Endometrial microvascular endothelial cells (primary cell): ENCODE results near the gene DNAJC1. TPM values are rescaled to one million over a fixed set of nuclear protein-coding genes. Genes with fewer than 3 reads are reported as not detected.
"Not testable (repeated sequence)": the region's sequence is repeated elsewhere in the genome, so short reads cannot be mapped to it uniquely, and the experiment has no call there.

Experiments used
- in situ Hi-C: cut with HindIII; loops from 2 replicates; pipeline ENCODE4 v1.10.0; 2017; ENCODE audit warnings: low sequenced_read_pairs, low pct_unique_long_range_greater_than_20kb; ENCODE audit errors: inconsistent ontology term
- total RNA-seq: library from RNA; depleted of rRNA; stranded (reverse); fragments of >200 nt; gene quantifications from one replicate; pipeline ENCODE4 v1.2.3, GENCODE V29; 2015; ENCODE audit errors: inconsistent ontology term

DNAJC1 gene
- total RNA-seq, 1 donor from 2014 or later, result 15.0 TPM

- in situ Hi-C loops, result no loop called here
These were observed 142.8 kb downstream of the DNAJC1 start for GRCh38 chr10:21860718-21861117.

- in situ Hi-C loops, result no loop called here
These were observed 145.1 kb downstream of the DNAJC1 start for GRCh38 chr10:21858455-21858854.

- in situ Hi-C loops, result no loop called here
These were observed 153.9 kb downstream of the DNAJC1 start for GRCh38 chr10:21849607-21850006.

GRCh38 chr10:21843645-21844044 lies 159.9 kb downstream of the DNAJC1 start:
- in situ Hi-C loops, result no loop called here

- in situ Hi-C loops, result not testable (repeated sequence)
These were observed 162.3 kb downstream of the DNAJC1 start for GRCh38 chr10:21841273-21841672.

GRCh38 chr10:21837487-21837886 lies 166.0 kb downstream of the DNAJC1 start:
- in situ Hi-C loops, result not testable (repeated sequence)

GRCh38 chr10:21834574-21834973 lies 169.0 kb downstream of the DNAJC1 start:
- in situ Hi-C loops, result not testable (repeated sequence)

GRCh38 chr10:21832821-21833130 lies 170.8 kb downstream of the DNAJC1 start:
- in situ Hi-C loops, result no loop called here

GRCh38 chr10:21831986-21832820 lies 171.3 kb downstream of the DNAJC1 start:
- in situ Hi-C loops, result no loop called here

- in situ Hi-C loops, result no loop called here
These were observed 173.5 kb downstream of the DNAJC1 start for GRCh38 chr10:21830037-21830436.

- in situ Hi-C loops, result no loop called here
These were observed 176.2 kb downstream of the DNAJC1 start for GRCh38 chr10:21827308-21827707.

GRCh38 chr10:21826725-21827124 lies 176.8 kb downstream of the DNAJC1 start:
- in situ Hi-C loops, result no loop called here

GRCh38 chr10:21825345-21825744 lies 178.2 kb downstream of the DNAJC1 start:
- in situ Hi-C loops, result no loop called here

GRCh38 chr10:21824409-21824808 lies 179.1 kb downstream of the DNAJC1 start:
- in situ Hi-C loops, result no loop called here

GRCh38 chr10:21823617-21824016 lies 179.9 kb downstream of the DNAJC1 start:
- in situ Hi-C loops, result no loop called here

GRCh38 chr10:21822273-21822672 lies 181.3 kb downstream of the DNAJC1 start:
- in situ Hi-C loops, result not testable (repeated sequence)

GRCh38 chr10:21820952-21821351 lies 182.6 kb downstream of the DNAJC1 start:
- in situ Hi-C loops, result no loop called here

- in situ Hi-C loops, result not testable (repeated sequence)
These were observed 185.1 kb downstream of the DNAJC1 start for GRCh38 chr10:21818416-21818815.

- in situ Hi-C loops, result no loop called here
These were observed 188.7 kb downstream of the DNAJC1 start for GRCh38 chr10:21814866-21815265.

GRCh38 chr10:21813946-21814345 lies 189.6 kb downstream of the DNAJC1 start:
- in situ Hi-C loops, result no loop called here

- in situ Hi-C loops, result no loop called here
These were observed 192.3 kb downstream of the DNAJC1 start for GRCh38 chr10:21811245-21811585.
